Choroid plexus epithelial cell (primary cell): ENCODE results near the gene DCUN1D5.

ENCODE experiments used
- DNase-seq: peaks from one replicate; pipeline ENCODE4 v3.0.0-alpha.2; 2010; ENCODE audit warnings: low read depth
- H3K4me3 ChIP-seq: 2 replicates; pipeline ENCODE4 v1.5.1; 2011; ENCODE audit warnings: low read depth, mild to moderate bottlenecking, control low read depth, low read length, moderate library complexity
- CTCF ChIP-seq: conservative IDR thresholded peaks from 2 replicates; pipeline ENCODE4 v1.5.1; 2011; ENCODE audit warnings: low read depth, mild to moderate bottlenecking, control low read depth, inconsistent platforms, low read length, moderate library complexity

Gene DCUN1D5

GRCh38 chr11:103108933-103109817 lies 17.2 kb upstream of the DCUN1D5 start, which contains the start of gene DYNC2H1:
DYNC2H1 (plus strand) TSS chr11:103109426; CDS start chr11:103109575, 149 bp downstream.
- peak; percentile 95 for DNase-seq
- H3K4me3 ChIP-seq = peak within 1 kb of the TSS; percentile 82
- TF ChIP-seq CTCF = peak; percentile 65

- H3K4me3 ChIP-seq = no peak overlapping the region
- TF ChIP-seq CTCF = no peak
- DNase-seq = no peak
Observed at GRCh38 chr11:103097279-103097678, 5.3 kb upstream of the DCUN1D5 start.

GRCh38 chr11:103091064-103091800 lies 728 bp downstream of the DCUN1D5 start:
- peak; percentile 48 for DNase-seq
- H3K4me3 ChIP-seq = peak overlapping the region; percentile 91
- TF ChIP-seq CTCF = no peak

GRCh38 chr11:103086461-103086860 lies 5.5 kb downstream of the DCUN1D5 start:
- no peak for TF ChIP-seq CTCF
- H3K4me3 ChIP-seq = no peak overlapping the region
- peak; percentile 37 for DNase-seq

- no peak overlapping the region for H3K4me3 ChIP-seq
- no peak for TF ChIP-seq CTCF
- peak; percentile 65 for DNase-seq
Observed at GRCh38 chr11:103085758-103086365, 6.1 kb downstream of the DCUN1D5 start.

GRCh38 chr11:103079833-103080232 lies 12.1 kb downstream of the DCUN1D5 start:
- H3K4me3 ChIP-seq = no peak overlapping the region
- DNase-seq = peak; percentile 39
- no peak for TF ChIP-seq CTCF
